UCSD-AML1 (cell line): Measurements from ENCODE around the gene EPB41L2.

Experiments
- DNase-seq: peaks from one replicate; lab custom pipeline; 2025; ENCODE audit not compliant: unreplicated experiment; lab: John Stamatoyannopoulos, UW

Gene EPB41L2

DNA sequence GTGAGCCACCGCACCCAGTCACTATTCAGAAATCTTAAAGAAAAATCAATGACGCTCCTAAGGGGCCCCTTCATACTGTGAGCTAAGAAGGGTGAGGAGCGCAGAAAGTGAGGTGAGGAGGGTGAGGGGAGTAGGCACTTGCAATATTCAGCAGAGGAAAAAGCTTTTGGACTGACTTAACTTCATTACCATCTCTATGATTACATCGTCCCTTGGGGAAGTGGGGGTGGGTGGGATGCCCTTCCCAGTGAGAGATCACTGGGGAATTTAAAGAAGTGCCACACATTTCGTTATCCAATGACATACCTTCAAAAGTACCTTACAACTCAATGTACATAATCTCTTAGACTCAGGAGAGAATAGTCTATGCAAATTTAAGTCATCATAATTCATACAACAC is 189.3 kb downstream of the EPB41L2 start:
- DNase-seq = no peak

- peak; percentile 53 for DNase-seq
These were observed 190.6 kb downstream of the EPB41L2 start for GRCh38 chr6:130872250-130873095.

DNA sequence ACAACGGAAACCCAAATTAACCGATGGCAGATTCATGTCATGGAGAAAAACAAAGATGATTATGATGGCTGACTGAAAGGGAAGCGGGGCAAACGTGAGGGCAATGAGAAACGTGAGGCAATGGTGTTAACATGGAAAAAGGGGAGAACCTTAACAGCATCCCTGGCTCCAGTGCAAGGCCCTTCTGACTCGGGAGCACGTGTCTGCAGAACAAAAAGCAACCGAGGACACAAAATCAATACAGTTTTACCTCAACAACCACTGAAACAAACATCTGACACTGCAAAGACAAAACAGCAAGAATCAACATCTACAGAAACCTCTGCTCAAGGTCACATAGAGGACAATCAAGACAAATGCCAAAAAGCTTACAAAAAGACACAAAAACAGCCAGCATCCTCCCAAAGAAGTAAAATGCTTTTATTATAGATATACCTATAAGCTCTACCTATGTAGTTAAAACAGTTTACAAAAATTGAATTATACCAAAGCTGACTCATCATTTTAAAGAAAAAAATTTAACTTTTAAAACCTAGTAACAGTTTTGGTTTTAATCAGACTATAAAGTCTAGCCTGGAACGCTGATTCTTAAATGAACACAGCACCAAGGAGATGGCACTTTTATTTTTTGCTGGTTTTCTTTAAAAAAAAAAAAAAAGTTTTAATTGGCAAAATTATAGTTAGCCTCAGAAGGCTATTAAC is 192.7 kb downstream of the EPB41L2 start:
- no peak for DNase-seq

GRCh38 chr6:130869681-130870080 is 193.4 kb downstream of the EPB41L2 start:
- DNase-seq = no peak

DNA sequence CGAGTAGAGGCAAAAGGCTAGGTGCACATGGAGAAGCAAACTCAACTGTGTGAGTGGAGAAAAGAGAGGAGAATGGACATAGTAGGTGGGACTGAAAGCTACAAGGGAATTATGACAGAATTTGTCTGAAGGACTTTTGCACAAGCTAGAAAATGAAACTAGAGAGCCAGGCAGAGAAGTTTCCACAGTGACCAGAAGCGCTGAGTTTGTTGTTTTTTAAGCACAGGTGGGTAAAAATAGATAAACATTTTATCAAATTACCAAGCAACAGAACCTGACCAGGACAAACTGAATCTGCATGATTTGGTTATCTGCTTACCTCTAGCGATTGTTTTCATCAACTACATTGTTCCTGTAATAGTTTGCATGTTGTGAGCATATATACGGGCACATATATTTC is 197.3 kb downstream of the EPB41L2 start:
- no peak for DNase-seq

DNA sequence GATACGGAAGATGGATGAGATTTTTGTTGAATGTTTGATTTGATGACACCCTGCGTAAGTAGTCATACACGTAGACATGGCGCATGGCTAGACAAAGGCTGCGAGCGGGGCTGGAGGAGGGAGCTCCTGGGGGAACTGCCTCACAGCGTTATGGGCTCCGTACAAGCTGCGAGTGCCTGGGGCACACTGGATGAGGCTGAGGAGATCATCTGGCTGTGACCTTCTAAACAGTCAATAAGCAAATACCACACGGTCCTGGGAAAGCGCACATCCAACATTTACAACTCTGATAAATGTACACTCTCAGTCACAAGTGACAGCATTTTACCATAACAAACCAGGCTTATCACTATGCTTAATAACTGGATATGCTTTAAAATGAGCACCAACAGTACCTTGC is 198.7 kb downstream of the EPB41L2 start:
- DNase-seq = no peak

GRCh38 chr6:130863415-130864230 is 199.4 kb downstream of the EPB41L2 start:
- no peak for DNase-seq

- no peak for DNase-seq
These were observed 200.7 kb downstream of the EPB41L2 start for GRCh38 chr6:130862370-130862769.

DNA sequence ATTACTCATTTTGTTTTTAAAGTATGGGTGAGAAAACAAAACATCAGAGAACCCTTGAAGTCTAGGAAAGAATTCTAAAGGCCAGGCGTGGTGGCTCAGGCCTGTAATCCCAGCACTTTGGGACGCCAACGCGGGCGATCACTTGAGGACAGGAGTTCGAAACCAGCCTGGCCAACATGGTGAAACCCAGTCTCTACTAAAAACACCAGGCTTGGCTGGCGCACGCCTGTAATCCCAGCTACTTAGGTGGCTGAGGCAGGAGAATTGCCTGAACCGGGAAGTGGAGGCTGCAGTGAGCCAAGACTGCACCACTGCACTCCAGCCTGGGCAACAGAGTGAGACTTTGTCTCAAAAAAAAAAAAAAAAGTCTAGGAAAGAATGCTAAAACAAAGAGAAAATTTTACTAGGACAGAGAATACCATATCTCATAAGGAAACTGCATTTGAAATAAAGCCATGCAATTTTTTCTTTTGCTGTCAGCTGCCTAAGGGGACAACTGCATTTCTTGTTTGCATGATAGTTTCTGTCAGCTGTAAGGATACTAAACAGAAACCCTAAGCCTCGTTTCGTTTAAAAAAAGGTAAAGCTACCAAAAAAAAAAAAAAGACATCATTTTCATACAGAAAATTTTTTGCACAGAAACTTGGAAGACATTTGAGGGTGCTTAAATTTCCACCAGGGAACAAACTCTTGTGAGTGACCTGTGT is 203.7 kb downstream of the EPB41L2 start:
- no peak for DNase-seq

GRCh38 chr6:130858498-130859160 is 204.4 kb downstream of the EPB41L2 start:
- DNase-seq = no peak

- DNase-seq = no peak
These were observed 205.0 kb downstream of the EPB41L2 start for GRCh38 chr6:130858054-130858453.

DNA sequence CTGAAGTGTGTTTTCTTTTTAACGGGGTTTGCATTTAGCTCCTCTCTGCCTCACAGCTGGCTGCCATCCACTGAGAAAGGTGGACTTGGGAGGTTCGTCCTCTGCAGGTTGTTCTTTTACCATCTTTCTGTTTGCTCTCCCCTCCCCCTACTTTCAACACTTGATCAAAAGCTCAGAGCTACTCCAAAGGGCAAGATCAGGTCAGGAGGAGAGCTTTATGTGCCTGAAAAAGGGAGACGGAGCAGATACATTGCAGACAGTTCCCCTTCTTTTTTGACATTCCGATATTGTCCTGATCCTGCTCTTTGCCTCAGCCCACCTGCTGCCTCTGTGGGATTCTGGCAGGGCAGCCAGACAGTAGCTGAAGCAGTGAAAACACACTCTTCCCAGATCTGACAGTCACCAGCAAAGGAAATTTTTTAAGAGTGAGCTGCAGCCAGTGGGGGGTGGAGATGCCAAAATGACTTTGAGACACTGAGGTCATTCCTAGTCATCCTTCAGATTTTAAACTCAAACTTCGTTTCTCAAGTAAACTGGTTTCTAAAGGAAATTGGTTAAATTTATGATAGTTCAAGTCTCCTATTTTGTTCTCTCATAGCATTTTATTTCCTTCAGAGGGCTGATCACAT is 209.4 kb downstream of the EPB41L2 start:
- DNase-seq = no peak

DNA sequence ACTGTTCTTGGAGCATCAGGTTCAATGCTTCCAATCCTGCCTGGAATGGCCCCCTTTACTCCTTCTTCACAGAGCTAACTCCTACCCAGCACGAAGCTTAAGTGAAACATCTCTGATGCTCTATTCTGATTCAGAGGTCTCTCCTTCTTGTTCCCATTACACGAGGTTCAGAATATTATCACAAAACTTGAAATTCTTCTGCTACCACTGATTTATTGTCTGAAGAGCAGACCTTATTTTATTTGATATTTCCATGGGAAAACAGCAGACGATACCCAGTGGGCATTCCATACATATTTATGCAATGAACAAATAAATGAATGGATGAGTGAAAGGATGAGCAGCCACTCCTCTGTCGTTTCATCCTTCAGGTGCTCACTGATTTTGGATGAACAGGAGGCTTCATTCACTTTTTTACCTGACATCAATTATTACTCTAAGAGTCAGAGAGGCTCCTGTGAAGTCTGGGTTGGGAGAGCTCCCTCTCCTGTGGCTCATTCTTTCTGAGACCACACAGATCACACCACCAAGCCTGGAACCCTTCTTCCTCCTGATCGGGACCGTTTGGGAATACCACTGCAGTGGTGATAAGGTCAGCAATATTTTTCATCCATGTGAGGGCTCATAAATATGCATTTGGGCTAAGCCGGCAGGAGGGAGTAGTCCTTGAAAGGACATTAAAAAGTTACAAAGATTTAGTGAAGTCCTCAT is 210.0 kb downstream of the EPB41L2 start:
- DNase-seq = no peak

DNA sequence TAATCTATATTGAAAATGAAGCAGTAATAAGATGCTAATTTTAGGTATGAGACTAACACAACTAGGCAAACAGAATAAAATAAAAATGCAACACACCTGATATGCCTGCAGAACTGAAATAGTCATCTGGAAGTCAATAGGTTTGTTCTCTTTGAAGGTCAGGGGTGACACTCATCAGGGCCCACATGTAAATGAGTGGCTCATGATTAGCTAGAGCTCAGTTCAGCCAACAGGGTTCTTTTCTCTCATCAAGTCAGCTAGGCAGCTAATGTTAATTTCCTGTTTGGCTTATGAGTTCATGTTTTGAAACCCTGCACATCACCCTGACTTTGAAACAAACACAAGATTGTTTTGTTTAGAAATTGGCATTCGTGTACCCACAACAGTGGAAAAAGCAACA is 212.0 kb downstream of the EPB41L2 start:
- no peak for DNase-seq

DNA sequence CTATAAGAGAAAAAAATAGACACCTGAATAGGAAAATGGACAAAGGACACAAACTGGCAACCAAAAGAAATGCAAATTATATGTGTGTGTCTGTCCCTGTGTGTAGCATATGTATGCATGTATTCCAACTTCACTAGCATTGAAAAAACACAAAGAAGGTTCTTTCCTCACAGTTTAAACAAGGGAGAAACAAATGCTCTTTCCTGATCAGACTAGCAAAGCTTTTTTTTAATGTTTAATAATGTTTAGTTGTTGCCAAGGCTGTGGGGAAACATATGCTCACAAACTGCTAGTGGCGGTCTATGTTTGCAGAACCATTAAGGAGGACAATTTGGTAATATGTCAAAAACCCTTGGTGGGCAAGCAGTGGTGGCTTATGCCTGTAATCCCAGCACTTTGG is 213.5 kb downstream of the EPB41L2 start:
- DNase-seq = no peak

DNA sequence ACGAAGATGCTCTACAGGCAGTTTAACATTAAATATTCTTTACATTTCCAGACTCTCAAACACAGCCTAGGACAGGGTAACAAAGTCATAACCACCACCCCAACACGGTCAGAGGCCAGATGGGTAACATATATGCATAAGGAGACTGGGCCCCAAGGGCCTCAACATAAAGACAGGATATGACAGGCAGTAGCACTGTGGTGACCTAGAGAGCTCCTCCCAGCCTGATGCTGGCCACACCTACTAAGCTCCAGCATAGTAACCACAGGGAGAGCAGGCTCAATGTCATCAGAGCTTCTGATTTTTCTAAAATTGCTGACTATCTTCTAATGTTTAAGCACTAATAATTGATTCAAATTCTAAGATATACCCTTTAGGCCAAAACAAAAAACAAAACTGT is 214.1 kb downstream of the EPB41L2 start:
- DNase-seq = no peak

DNA sequence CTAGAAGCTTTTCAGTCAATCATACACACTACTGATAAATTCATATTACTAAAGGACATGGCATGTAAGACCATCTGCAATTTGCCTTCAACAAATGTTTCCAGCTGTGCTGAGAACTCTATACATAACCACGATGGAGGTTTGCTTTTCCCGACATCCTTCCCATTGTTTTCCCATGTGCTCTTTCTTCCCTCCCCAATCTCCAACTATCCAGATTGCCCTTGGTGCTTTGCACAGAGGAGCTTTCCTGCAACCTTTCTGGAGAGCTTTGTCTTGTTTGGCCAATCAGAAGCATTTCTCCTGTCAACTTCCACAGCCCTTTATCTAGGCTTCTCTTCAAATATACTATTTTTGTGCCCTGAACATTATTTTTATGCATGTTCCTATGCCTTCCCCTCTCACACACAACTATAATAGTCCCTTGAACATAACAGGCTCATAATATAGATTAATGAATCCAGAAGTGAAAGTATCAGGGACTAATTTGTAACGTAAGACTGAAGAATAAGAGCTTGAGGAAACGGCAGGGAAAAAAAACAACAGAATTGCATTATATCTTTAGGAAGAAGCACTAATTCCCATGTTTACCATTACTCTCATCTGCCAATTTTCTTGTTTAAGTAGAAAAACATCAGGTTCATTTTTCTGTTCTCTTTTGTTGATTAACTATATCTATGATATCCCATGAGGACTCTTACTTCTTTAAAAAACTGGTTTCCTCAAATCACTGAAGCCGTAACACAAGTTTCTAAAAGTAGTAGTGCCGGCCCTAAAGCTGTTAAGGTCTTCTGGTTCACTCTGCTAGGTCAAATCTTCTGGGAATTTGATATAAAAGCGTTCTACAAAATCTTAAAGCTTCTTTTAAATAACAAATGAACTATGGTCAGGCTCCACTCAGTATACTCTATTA is 215.8 kb downstream of the EPB41L2 start:
- no peak for DNase-seq

GRCh38 chr6:130846501-130846900 is 216.5 kb downstream of the EPB41L2 start:
- DNase-seq = no peak
